K562 (cell line): Measurements from ENCODE around the gene NFATC1.

Experiments used
- ATF2 ChIP-seq: sonication (generic); formaldehyde crosslinking; IDR thresholded peaks from 2 replicates; pipeline ENCODE4 v1.8.1; 2022; ENCODE audit warnings: missing genetic modification reagents
- CBFB ChIP-seq: sonication (generic); formaldehyde crosslinking; IDR thresholded peaks from 2 replicates; pipeline ENCODE4 v1.4.0; 2020; ENCODE audit warnings: mild to moderate bottlenecking, missing genetic modification reagents
- FOSL1 ChIP-seq: fragments of 200-800 bp; sonication (Bioruptor generic); conservative IDR thresholded peaks from 2 replicates; pipeline ENCODE4 v1.6.1; 2016; ENCODE audit warnings: missing genetic modification characterization, missing compliant biosample characterization
- HNRNPLL ChIP-seq: fragments of 200-400 bp; formaldehyde crosslinking; IDR thresholded peaks from 2 replicates; pipeline ENCODE4 v1.6.1; 2017; ENCODE audit warnings: low read length, low read depth, mild to moderate bottlenecking; ENCODE audit not compliant: poor library complexity, severe bottlenecking
- MYNN ChIP-seq, 2 experiments: sonication (generic); formaldehyde crosslinking in 1 of 2; IDR thresholded peaks; 2 replicates each; pipeline versions ENCODE4 v1.5.0 to v1.6.1; 2016 to 2020; ENCODE audit warnings: antibody characterized with exemption in 1 of 2, missing genetic modification reagents in 1 of 2
- POLR2A ChIP-seq: fragments of 450-650 bp; conservative IDR thresholded peaks from 2 replicates; pipeline ENCODE4 v1.6.1; 2016
- ZNF134 ChIP-seq: fragments of 250-450 bp; sonication (Bioruptor Pico); conservative IDR thresholded peaks from 2 replicates; pipeline ENCODE4 v1.4.0; 2020

- TF ChIP-seq FOSL1 (tag), result no peak
- TF ChIP-seq POLR2A, result no peak
- TF ChIP-seq HNRNPLL, result no peak
- TF ChIP-seq ZNF134 (CRISPR knock-in tag), result no peak
- TF ChIP-seq MYNN (IDR thresholded peaks at IDR 0.05), result no peak
- no peak for TF ChIP-seq MYNN (CRISPR knock-in tag; IDR thresholded peaks at IDR 0.05)
- TF ChIP-seq ATF2 (CRISPR knock-in tag), result no peak
- no peak for TF ChIP-seq CBFB (CRISPR knock-in tag)
Observed at GRCh38 chr18:79400091-79400590, 4.4 kb downstream of the NFATC1 start.
